GM19395 (cell line): ENCODE measurements around the gene TJAP1.

Experiments
- ATAC-seq: cut with Tn5 transposase; IDR thresholded peaks from one replicate; pipeline ENCODE4 v1.9.1; 2021; ENCODE audit warnings: mild to moderate bottlenecking, moderate library complexity; ENCODE audit not compliant: unreplicated experiment

The TJAP1 gene

GRCh38 chr6:43503443-43503842 lies 26.1 kb downstream of the TJAP1 start:
- no peak for ATAC-seq

DNA sequence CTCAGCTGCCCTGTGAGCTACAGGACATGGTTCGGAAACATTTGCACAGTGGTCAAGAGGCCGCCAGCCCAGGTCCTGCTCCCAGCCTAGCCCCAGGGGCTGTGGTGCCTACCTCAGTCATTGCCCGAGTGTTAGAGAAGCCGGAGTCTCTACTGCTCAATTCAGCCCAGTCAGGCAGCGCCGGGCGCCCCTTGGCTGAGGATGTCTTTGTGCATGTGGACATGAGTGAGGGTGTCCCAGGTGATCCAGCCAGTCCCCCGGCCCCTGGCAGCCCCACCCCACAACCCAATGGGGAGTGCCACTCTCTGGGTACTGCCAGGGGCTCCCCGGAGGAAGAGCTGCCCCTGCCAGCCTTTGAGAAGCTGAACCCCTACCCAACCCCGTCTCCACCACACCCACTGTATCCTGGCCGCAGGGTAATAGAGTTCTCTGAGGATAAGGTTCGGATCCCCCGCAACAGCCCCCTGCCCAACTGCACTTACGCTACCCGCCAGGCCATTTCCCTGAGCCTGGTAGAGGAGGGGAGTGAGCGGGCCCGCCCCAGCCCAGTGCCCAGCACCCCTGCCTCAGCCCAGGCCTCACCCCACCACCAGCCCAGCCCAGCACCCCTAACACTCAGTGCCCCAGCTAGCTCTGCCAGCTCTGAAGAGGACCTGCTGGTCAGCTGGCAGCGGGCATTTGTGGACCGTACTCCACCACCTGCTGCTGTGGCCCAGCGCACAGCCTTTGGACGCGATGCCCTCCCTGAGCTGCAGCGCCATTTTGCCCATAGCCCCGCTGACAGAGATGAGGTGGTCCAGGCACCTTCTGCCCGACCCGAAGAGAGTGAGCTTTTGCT lies 27.6 kb downstream of the TJAP1 start:
- ATAC-seq = no peak

GRCh38 chr6:43505718-43506117 lies 28.3 kb downstream of the TJAP1 start:
- no peak for ATAC-seq

- ATAC-seq = no peak
These were observed 28.8 kb downstream of the TJAP1 start for GRCh38 chr6:43506171-43506570.

GRCh38 chr6:43506667-43507471 lies 29.5 kb downstream of the TJAP1 start:
- ATAC-seq = no peak

GRCh38 chr6:43508481-43509141 lies 31.2 kb downstream of the TJAP1 start:
- ATAC-seq = no peak

- ATAC-seq = peak; percentile 15
These were observed 32.0 kb downstream of the TJAP1 start for GRCh38 chr6:43509142-43509983.

- ATAC-seq = peak; percentile 61
These were observed 32.8 kb downstream of the TJAP1 start, which contains the start of gene LRRC73 for GRCh38 chr6:43509984-43510826. Gene LRRC73 (minus strand): TSS chr6:43510346. CDS start chr6:43509785, 561 bp downstream.

GRCh38 chr6:43510827-43511163 lies 33.4 kb downstream of the TJAP1 start:
- ATAC-seq = no peak

- ATAC-seq = no peak
These were observed 34.5 kb downstream of the TJAP1 start for GRCh38 chr6:43511824-43512415.

DNA sequence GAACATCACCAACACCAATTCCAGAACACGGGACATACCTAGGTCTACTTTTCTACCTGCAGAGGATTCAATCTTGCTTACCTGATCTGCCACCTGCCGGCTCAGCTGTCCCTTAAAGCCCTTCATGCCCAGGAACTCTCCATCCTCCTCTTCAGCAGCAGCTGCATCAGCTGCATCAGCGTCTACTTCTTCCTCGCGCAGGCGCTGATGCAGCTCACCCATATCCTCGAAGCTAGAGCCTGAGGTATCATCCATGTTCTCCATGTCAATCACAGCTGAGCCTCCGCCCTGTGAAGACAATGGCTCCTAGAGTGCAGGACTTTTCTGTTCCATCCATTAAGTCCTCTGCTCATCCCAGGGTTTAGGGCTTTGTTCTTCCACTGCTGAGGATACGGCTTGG lies 38.4 kb downstream of the TJAP1 start:
- ATAC-seq = no peak

DNA sequence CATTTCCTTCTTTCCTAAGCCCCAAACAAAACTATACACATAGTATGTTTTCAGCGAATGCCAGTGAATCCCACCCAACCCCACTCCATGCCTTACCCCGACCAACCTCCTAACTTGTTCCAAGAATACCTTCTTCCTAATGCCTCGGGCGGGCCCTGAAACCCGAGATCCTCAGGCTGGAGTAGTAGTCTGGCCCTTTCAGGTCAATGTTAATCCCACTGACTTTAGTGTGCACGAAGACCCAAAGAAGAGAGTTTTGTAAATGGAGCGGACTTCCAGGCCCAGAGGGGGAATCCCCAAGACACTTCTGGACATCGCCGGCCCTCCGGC lies 39.0 kb downstream of the TJAP1 start:
- no peak for ATAC-seq

DNA sequence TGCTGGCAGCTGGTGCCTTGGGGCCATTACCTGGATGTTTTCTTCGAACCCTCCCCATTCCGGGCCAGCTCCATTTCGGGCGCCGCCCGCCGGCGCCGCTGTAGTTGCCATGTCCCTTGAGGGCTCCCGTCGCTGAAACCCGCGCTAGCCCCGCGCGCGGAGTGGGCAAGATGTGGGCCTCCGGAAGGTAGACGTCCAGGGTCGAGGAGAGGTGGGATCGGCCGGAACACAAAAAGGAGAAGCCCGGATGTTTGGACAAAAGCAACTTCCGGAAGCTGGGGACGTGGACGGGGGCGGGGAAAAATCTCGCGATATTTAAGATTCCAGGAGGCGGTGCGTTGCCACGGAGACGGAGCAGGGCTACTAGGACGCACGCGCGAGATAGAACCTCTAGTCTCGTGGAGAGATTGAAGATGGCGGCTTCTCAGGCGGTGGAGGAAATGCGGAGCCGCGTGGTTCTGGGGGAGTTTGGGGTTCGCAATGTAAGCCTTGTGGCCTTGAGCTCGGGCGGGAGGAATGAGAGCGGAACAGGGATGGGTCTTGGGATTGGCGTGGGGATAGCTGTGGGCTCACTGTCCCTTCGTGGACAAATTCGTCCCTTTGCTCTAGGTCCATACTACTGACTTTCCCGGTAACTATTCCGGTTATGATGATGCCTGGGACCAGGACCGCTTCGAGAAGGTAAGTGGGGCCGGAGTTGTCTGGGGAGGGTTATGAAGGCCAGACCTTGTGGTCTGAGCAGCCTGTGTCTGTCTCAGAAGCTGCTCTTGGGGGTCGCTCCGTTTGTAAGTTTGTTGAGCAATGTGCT lies 39.5 kb downstream of the TJAP1 start, which contains the start of the genes POLR1C and YIPF3:
TSS of gene POLR1C (plus strand) at position 393 of the 808 bp plus-strand sequence. CDS start at position 414, 21 bp downstream.
TSS of gene YIPF3 (minus strand) at position 230 of the 808 bp plus-strand sequence. CDS start at position 111, 119 bp downstream.
- ATAC-seq = peak; percentile 88

DNA sequence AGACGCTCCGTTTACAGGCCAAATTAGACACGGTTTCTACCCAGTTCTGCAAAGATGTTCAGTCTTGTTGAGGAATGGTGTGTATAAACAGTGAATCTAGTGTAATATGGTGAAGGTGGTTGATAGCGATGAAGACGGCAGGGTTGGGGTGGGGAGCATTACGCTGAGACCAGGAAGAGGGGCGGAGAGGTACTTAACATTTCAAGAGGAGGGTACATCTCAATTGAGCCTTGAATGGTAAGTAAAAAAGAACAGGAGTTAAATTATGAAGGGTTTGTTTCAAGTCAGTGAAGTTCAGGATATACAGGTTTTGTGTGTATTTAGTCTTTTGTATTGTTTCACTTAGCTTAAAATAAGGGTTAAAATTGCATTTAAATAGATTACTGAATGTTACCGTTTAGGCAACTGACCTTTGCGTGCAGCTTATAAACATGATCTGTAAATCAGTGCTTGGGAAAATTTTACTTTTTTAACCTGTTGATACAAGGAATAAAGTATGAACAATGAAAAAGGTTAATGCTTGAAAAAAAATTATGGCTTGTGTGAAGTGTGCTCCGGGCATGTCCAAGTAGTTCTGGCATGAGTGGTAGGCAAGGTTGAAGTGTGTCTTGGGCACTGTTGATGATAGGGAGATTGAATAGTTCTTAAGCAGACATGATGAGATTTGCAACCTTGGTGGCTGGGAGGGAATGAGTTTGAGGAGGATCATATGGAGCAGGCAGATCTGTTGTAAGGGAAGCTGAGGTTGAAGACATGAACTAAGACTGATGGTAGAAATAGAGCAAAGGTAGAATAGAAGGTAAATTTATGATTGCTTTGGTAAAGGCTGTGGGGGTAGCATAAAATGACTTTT lies 40.4 kb downstream of the TJAP1 start:
- ATAC-seq = no peak

DNA sequence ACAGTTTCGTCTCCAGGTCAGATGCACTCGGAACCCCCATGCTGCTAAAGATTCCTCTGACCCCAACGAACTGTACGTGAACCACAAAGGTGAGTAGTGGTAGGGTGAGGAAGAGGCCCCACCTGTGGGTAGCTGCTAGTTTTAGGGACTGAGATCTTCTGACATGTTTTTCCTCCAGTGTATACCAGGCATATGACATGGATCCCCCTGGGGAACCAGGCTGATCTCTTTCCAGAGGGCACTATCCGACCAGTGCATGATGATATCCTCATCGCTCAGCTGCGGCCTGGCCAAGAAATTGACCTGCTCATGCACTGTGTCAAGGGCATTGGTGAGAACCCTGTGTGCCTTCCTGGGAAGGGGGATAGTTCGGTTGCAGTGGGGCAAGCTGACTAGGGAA lies 42.7 kb downstream of the TJAP1 start:
- ATAC-seq = no peak

DNA sequence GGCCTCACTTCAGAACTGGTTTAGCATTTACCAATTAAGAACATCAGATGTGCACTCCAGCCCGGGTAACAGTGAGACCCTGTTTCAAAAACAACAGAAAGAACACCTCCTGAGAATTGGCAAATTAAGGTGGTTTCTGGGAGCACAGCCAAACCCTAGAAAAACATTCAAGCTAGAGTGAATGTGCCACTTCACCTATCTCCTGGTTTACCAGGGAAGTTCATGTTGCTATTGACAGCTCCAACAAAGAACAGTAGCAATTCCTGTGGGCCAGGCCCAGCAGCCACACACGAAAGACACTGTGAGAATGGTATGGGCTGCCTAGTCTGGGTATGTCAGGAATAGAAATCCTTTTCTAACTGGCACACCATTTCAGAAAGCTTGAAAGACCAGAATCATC lies 44.5 kb downstream of the TJAP1 start:
- no peak for ATAC-seq

DNA sequence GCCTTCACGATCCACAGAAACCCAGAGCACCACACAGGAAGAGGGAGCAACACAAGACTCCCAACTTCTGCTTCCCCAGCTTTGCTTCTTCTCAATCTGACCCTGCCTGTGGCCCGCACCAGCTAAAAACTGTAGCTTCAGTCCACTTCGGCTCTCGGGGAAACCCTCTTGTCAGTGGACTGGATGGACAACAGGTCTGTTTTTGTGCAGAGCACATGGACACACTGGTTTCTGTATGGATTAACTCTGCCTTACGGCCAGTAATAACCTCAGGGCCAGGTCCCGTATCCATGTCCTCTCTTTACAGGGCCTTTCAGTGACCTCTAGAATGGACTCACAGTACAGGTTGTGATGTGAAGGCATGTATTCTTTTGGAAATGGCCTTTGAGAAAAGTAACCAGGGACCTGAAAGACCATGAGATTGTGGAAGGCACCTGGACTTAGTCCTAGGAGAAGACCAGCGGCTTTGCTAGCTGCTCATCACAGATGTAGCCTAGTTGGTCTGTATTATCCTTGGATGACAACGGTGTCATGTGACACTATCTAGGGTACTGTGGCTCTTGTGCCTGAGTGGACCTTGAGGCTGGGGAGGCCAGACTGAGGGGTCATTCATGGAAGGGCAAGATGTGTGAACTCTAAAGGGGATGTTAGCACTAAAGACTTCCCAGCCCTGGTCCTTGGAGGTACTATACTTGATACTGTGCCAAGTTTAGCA lies 45.3 kb downstream of the TJAP1 start:
- no peak for ATAC-seq
